Body of pancreas (tissue), 4 donors: ENCODE results near the gene PCID2. TPM values are rescaled to one million over a fixed set of nuclear protein-coding genes. Genes with fewer than 3 reads are reported as not detected.

ENCODE experiments used
- ATAC-seq: fragments of 150-250 bp; one replicate; pipeline ENCODE4 v1.9.1; 2016
- DNase-seq, 4 donors: peaks; one replicate each; pipeline ENCODE4 v3.0.0-alpha.2; 2019
- H3K27ac ChIP-seq, 4 donors: fragments of 200-600 bp; sonication (generic); 1 replicate in 3 of 4; 2 replicates in 1 of 4; pipeline versions ENCODE4 v1.5.1 to v1.6.1; 2016 to 2019; ENCODE audit warnings: mild to moderate bottlenecking in 1 of 4, mixed read lengths in 1 of 4, moderate library complexity in 1 of 4
- H3K27me3 ChIP-seq, 2 donors: fragments of 200-600 bp; sonication (generic); one replicate each; pipeline ENCODE4 v1.6.0; 2016; ENCODE audit warnings: mild to moderate bottlenecking in 1 of 2
- H3K36me3 ChIP-seq, 2 donors: fragments of 200-600 bp; sonication (generic); replicated peaks in 1 of 2; 2 replicates each; pipeline ENCODE4 v1.5.1; 2016; ENCODE audit warnings: low read depth in 2 of 2; ENCODE audit not compliant: insufficient read depth in 1 of 2
- H3K4me1 ChIP-seq: fragments of 200-600 bp; sonication (generic); one replicate; pipeline ENCODE4 v1.6.0; 2016
- H3K4me3 ChIP-seq, 2 donors: fragments of 200-600 bp; sonication (generic); 1 replicate in 1 of 2; 2 replicates in 1 of 2; pipeline ENCODE4 v1.5.1; 2016 to 2019
- H3K9me3 ChIP-seq, 3 donors: fragments of 200-600 bp; sonication (generic); 1 replicate in 2 of 3; 2 replicates in 1 of 3; pipeline ENCODE4 v1.5.1; 2016
- POLR2A ChIP-seq, 3 donors: fragments of 450-650 bp; IDR thresholded peaks; one replicate each; pipeline ENCODE4 v1.6.1; 2016; ENCODE audit warnings: antibody characterized with exemption in 3 of 3, mild to moderate bottlenecking in 2 of 3
- WGBS, 2 donors: methylation state at CpG; one replicate each; pipeline ENCODE4 v1.1.5; 2017; 5-methylcytosine and 5-hydroxymethylcytosine counted together
- intact Hi-C: fragments of 100-400 bp; cut with DNase I; formaldehyde crosslinking; loops from one replicate; pipeline ENCODE4 v1.15.1; 2023
- total RNA-seq, 2 donors: library from RNA; depleted of rRNA; stranded (reverse); fragments of >200 nt; gene quantifications; one replicate each; pipeline ENCODE4 v1.1.0, GENCODE V29; 2016
- TF ChIP-seq, protein P1 (sequence below), 7 experiments: fragments of 450-650 bp in 4 of 7; fragments of 200-600 bp in 3 of 7; sonication (generic) in 3 of 7; IDR thresholded peaks; one replicate each; pipeline ENCODE4 v1.5.1; 2016 to 2019; ENCODE audit warnings: antibody characterized with exemption in 7 of 7

PCID2 gene
- total RNA-seq, 2 donors from 2014 or later = 23.7 to 33.7 TPM

DNA sequence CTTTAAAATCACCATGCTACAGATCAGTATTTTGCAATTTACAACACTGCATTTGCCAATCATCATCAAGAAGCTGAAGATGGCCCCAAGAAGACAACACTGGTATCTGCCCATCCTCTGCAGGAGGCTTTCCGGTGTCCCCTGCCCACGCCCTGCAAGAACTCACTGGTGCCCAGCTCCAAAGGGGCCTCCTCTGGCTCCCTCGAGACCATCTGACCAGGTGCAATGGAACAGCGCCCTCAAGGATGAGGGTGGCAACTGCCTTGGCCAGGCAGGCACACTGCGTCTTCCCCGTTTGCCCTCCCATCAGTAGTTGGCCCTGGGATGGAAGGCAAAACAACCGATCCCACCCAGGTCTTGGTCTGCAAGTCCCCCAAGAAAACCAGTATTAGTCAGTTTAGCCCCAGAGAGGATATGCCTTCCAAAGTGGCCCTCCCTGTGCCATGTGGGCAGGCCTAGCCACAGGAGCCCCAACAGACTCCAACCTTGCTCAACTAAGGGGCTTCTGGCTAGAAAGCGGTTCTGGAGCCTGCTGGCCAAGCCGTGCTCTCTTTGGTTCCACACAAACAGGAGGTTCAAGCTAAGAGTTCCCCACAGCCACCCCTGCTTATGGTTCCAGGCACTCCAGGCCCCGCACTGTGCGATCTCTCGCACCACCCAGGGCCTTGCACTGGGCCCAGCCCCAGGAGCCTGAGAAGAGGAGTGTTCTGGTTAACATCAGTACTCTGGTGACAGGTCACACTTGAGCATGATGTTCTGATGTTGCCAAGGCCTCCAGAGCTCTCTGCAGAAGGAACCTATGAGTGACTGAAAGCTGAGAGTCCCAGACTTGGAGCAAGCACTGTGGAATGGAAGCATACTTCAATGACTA lies 4.7 kb downstream of the PCID2 start:
- intact Hi-C loops = no loop called here
- ATAC-seq (no peak), DNase-seq (peak in 1 of 4 donors; percentile 13)
- WGBS, 2 donors = 79 to 86% methylated on average over 3 to 10 of the region's 12 CpGs
- Histone ChIP-seq H3K4me3 (no peak overlapping the region), H3K9me3 (no peaks in the 10 kb centered on the region), H3K27ac (no peak overlapping the region), H3K27me3 (no peaks in the 10 kb centered on the region), H3K36me3 (peaks cover 0 to 5% of the 10 kb centered on the region in 2 donors), H3K4me1 (peaks cover 37% of the 10 kb centered on the region)
- TF ChIP-seq, protein P1, sequence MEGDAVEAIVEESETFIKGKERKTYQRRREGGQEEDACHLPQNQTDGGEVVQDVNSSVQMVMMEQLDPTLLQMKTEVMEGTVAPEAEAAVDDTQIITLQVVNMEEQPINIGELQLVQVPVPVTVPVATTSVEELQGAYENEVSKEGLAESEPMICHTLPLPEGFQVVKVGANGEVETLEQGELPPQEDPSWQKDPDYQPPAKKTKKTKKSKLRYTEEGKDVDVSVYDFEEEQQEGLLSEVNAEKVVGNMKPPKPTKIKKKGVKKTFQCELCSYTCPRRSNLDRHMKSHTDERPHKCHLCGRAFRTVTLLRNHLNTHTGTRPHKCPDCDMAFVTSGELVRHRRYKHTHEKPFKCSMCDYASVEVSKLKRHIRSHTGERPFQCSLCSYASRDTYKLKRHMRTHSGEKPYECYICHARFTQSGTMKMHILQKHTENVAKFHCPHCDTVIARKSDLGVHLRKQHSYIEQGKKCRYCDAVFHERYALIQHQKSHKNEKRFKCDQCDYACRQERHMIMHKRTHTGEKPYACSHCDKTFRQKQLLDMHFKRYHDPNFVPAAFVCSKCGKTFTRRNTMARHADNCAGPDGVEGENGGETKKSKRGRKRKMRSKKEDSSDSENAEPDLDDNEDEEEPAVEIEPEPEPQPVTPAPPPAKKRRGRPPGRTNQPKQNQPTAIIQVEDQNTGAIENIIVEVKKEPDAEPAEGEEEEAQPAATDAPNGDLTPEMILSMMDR (IDR thresholded peaks at IDR 0.05) = no peak
- TF ChIP-seq POLR2A (IDR thresholded peaks at IDR 0.05) = no peak

DNA sequence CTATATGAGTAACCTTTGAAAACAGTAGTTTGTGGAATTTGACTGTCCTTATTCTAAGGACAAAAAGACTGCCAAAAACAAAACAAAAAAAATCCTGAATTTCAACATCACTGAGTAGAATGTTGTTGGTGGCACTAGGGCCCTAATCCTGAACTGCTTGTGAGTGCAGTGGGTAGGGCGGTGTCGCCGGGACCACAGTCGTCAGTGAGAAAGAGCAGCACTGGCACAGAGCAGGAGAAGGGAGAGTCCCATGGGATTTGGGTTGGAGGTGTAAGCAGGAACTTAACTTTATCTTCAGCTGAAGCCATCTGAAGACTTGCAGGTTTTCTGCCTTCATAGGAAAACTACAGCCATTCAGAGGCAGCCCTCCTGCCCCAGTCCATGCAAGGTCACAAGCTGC lies 5.6 kb downstream of the PCID2 start:
- no peak for TF ChIP-seq POLR2A (IDR thresholded peaks at IDR 0.05)
- TF ChIP-seq, protein P1 (IDR thresholded peaks at IDR 0.05) = no peak
- no peaks in the 10 kb centered on the region for H3K9me3 ChIP-seq
- DNase-seq (no peak), ATAC-seq (no peak)
- H3K4me3 ChIP-seq = no peak overlapping the region
- H3K4me1 ChIP-seq = peaks cover 37% of the 10 kb centered on the region
- peaks cover 0 to 5% of the 10 kb centered on the region in 2 donors for H3K36me3 ChIP-seq
- WGBS, 2 donors = 81 to 89% methylated on average over 4 of the region's 4 CpGs
- intact Hi-C loops = no loop called here
- H3K27ac ChIP-seq = no peak overlapping the region
- no peaks in the 10 kb centered on the region for H3K27me3 ChIP-seq

- no peaks in the 10 kb centered on the region for H3K27me3 ChIP-seq
- no peaks in the 10 kb centered on the region for H3K9me3 ChIP-seq
- ATAC-seq = no peak
- intact Hi-C loops = no loop called here
- H3K4me1 ChIP-seq = peaks cover 27% of the 10 kb centered on the region
- WGBS, 2 donors = 80 to 86% methylated on average over 2 of the region's 2 CpGs
- peaks cover 3 to 15% of the 10 kb centered on the region in 2 donors for H3K36me3 ChIP-seq
- TF ChIP-seq POLR2A (IDR thresholded peaks at IDR 0.05) = no peak
- TF ChIP-seq, protein P1 (IDR thresholded peaks at IDR 0.05) = no peak
- DNase-seq = no peak
- H3K27ac ChIP-seq = no peak overlapping the region
- H3K4me3 ChIP-seq = no peak overlapping the region
These were observed 6.7 kb downstream of the PCID2 start for GRCh38 chr13:113201815-113202214.

DNA sequence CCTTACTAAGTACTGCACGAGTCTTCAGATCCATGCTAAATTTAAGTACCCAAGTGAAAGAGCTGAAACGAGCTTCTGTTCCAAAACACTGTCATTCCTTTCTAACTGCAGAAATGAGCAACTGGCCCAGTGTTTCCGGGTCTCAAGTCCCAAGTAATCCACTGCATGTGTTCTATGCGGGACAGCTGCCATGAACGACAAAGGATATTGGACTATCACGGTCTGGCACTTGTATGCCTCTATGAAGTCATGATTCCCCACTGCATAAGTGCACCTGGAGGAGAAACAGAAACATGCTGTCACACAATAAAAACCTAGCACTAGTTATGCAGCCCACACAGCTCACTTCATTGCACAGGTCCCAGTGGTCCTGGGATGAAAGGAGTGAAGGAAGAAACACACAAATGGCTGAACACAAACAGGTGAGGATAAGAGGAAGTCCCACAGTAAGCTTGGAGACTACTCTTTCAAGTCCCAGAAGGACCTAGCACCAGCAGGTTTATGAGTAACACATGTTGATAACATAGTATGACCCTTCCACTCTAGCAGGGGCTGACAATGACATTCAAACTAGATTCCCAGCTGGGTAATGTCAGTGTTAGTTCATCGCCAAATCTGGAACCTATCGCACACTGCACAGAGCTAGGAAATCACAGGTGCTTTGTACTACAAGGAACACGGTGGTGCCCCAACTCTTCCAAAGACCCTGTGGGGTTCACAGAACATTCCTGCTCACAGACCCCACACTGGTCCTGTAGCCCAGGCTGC lies 11.3 kb downstream of the PCID2 start:
- intact Hi-C loops = no loop called here
- WGBS, 2 donors = 87 to 88% methylated on average over 9 of the region's 9 CpGs
- peaks cover 3 to 22% of the 10 kb centered on the region in 2 donors for H3K36me3 ChIP-seq
- no peak for ATAC-seq
- H3K27ac ChIP-seq = no peak overlapping the region
- H3K4me3 ChIP-seq = no peak overlapping the region
- no peaks in the 10 kb centered on the region for H3K9me3 ChIP-seq
- TF ChIP-seq POLR2A (IDR thresholded peaks at IDR 0.05) = no peak
- TF ChIP-seq, protein P1 (IDR thresholded peaks at IDR 0.05) = no peak
- no peak for DNase-seq
- H3K27me3 ChIP-seq = no peaks in the 10 kb centered on the region
- H3K4me1 ChIP-seq = peaks cover 13% of the 10 kb centered on the region
